ENCODE measurements around the gene LYST. TPM values are rescaled to one million over a fixed set of nuclear protein-coding genes. Genes with fewer than 3 reads are reported as not detected.
"Not testable (repeated sequence)": the region's sequence is repeated elsewhere in the genome, so short reads cannot be mapped to it uniquely, and the experiment has no call there.

LYST gene
- total RNA-seq, 2 experiments from 2014 or later, result 90.8 to 92.1 TPM

- ChIA-PET POLR2A (interaction anchor here (1.0 to 3.2 kb wide), 5 partner anchors 9 to 363 kb away, joined by 3 to 31 read pairs (median 12); partner anchors contain the start of gene B3GALNT2), CTCF (interaction anchor here (1.7 to 2.2 kb wide), 2 partner anchors 105 kb away, joined by 5 to 13 read pairs; no protein-coding TSS in a partner anchor)
Measured at GRCh38 chr1:235866913-235867845, 473 bp upstream of the LYST start.

GRCh38 chr1:235865565-235866204 is 1.0 kb downstream of the LYST start:
- POLR2A ChIA-PET, result interaction anchor here (0.6 to 3.2 kb wide), 10 partner anchors 8 to 1266 kb away, joined by 3 to 31 read pairs (median 4); partner anchors contain the start of gene B3GALNT2
- CTCF ChIA-PET, result interaction anchor here (0.8 to 2.2 kb wide), 5 partner anchors 11 to 106 kb away, joined by 3 to 13 read pairs (median 3); no protein-coding TSS in a partner anchor

- POLR2A ChIA-PET, result interaction anchor here (0.7 to 3.2 kb wide), 7 partner anchors 10 to 110 kb away, joined by 3 to 22 read pairs (median 3); no protein-coding TSS in a partner anchor
Measured at GRCh38 chr1:235864931-235865525, 1.7 kb downstream of the LYST start.

GRCh38 chr1:235864469-235864868 is 2.2 kb downstream of the LYST start:
- ChIA-PET POLR2A (interaction anchor here (1.0 to 3.2 kb wide), 2 partner anchors 14 to 22 kb away, joined by 3 to 22 read pairs; no protein-coding TSS in a partner anchor), CTCF (no interaction called here)

More at GRCh38 chr1:235864931-235865525, 1.7 kb downstream of the LYST start:
- CTCF ChIA-PET, result interaction anchor here (0.8 to 2.2 kb wide), 4 partner anchors 11 to 107 kb away, joined by 3 to 13 read pairs (median 4); no protein-coding TSS in a partner anchor

GRCh38 chr1:235863699-235864093 is 3.0 kb downstream of the LYST start:
- ChIA-PET CTCF (interaction anchor here (0.8 kb wide), 1 partner anchor 19 kb away, joined by 3 read pairs; no protein-coding TSS in a partner anchor), POLR2A (interaction anchor here (0.5 to 0.7 kb wide), 2 partner anchors 11 to 134 kb away, joined by 3 to 5 read pairs; no protein-coding TSS in a partner anchor)

- ChIA-PET POLR2A (interaction anchor here (1.2 kb wide), 1 partner anchor 23 kb away, joined by 3 read pairs; no protein-coding TSS in a partner anchor), CTCF (interaction anchor here (1.2 kb wide), 1 partner anchor 110 kb away, joined by 3 read pairs; no protein-coding TSS in a partner anchor)
Measured at GRCh38 chr1:235861857-235862256, 4.8 kb downstream of the LYST start.

- CTCF ChIA-PET, result interaction anchor here (1.2 kb wide), 1 partner anchor 111 kb away, joined by 3 read pairs; no protein-coding TSS in a partner anchor
- POLR2A ChIA-PET, result no interaction called here
Measured at GRCh38 chr1:235860829-235861228, 5.9 kb downstream of the LYST start.

- CTCF ChIA-PET, result interaction anchor here (0.5 to 1.3 kb wide), 5 partner anchors 10 to 165 kb away, joined by 3 read pairs; no protein-coding TSS in a partner anchor
- POLR2A ChIA-PET, result interaction anchor here (1.0 kb wide), 1 partner anchor 17 kb away, joined by 3 read pairs; no protein-coding TSS in a partner anchor
Measured at GRCh38 chr1:235859789-235860188, 6.9 kb downstream of the LYST start.

GRCh38 chr1:235858766-235859165 is 7.9 kb downstream of the LYST start:
- POLR2A ChIA-PET, result interaction anchor here (1.8 kb wide), 1 partner anchor 8 kb away, joined by 31 read pairs; the partner anchor contains the start of gene LYST
- CTCF ChIA-PET, result interaction anchor here (1.0 kb wide), 1 partner anchor 15 kb away, joined by 3 read pairs; no protein-coding TSS in a partner anchor

- POLR2A ChIA-PET, result interaction anchor here (0.6 to 1.8 kb wide), 4 partner anchors 9 to 141 kb away, joined by 3 to 31 read pairs (median 4); partner anchors contain the start of gene LYST
- CTCF ChIA-PET, result interaction anchor here (0.6 to 2.2 kb wide), 4 partner anchors 12 to 143 kb away, joined by 3 to 11 read pairs (median 6); no protein-coding TSS in a partner anchor
Measured at GRCh38 chr1:235857756-235858155, 8.9 kb downstream of the LYST start.

GRCh38 chr1:235855811-235856429 is 10.8 kb downstream of the LYST start:
- ChIA-PET POLR2A (interaction anchor here (0.6 to 1.0 kb wide), 2 partner anchors 349 to 429 kb away, joined by 4 to 5 read pairs; no protein-coding TSS in a partner anchor), CTCF (interaction anchor here (0.6 to 2.2 kb wide), 3 partner anchors 116 to 307 kb away, joined by 4 to 11 read pairs (median 5); no protein-coding TSS in a partner anchor)

- ChIA-PET POLR2A (no interaction called here), CTCF (interaction anchor here (2.4 kb wide), 1 partner anchor 117 kb away, joined by 8 read pairs; no protein-coding TSS in a partner anchor)
Measured at GRCh38 chr1:235854347-235854746, 12.4 kb downstream of the LYST start.

GRCh38 chr1:235853653-235854052 is 13.1 kb downstream of the LYST start:
- POLR2A ChIA-PET, result interaction anchor here (0.5 kb wide), 1 partner anchor 106 kb away, joined by 5 read pairs; no protein-coding TSS in a partner anchor

GRCh38 chr1:235852887-235853286 is 13.8 kb downstream of the LYST start:
- CTCF ChIA-PET, result interaction anchor here (2.4 kb wide), 1 partner anchor 119 kb away, joined by 8 read pairs; no protein-coding TSS in a partner anchor
- POLR2A ChIA-PET, result no interaction called here

More at GRCh38 chr1:235853653-235854052, 13.1 kb downstream of the LYST start:
- CTCF ChIA-PET, result interaction anchor here (2.4 kb wide), 1 partner anchor 118 kb away, joined by 8 read pairs; no protein-coding TSS in a partner anchor

- ChIA-PET CTCF (no interaction called here), POLR2A (no interaction called here)
Measured at GRCh38 chr1:235851939-235852338, 14.8 kb downstream of the LYST start.

- CTCF ChIA-PET, result interaction anchor here (1.1 kb wide), 1 partner anchor 123 kb away, joined by 3 read pairs; no protein-coding TSS in a partner anchor
- POLR2A ChIA-PET, result not testable (repeated sequence)
Measured at GRCh38 chr1:235848251-235848650, 18.5 kb downstream of the LYST start.

- CTCF ChIA-PET, result interaction anchor here (0.6 to 1.6 kb wide), 2 partner anchors 126 to 608 kb away, joined by 3 read pairs; no protein-coding TSS in a partner anchor
- POLR2A ChIA-PET, result not testable (repeated sequence)
Measured at GRCh38 chr1:235845656-235846107, 21.0 kb downstream of the LYST start.

Measured in activated CD8-positive, alpha-beta memory T cell treated with anti-CD3 and anti-CD28 coated beads for 36 hours (primary cell).